ENCODE measurements around the gene MZT1.

Gene MZT1

DNA sequence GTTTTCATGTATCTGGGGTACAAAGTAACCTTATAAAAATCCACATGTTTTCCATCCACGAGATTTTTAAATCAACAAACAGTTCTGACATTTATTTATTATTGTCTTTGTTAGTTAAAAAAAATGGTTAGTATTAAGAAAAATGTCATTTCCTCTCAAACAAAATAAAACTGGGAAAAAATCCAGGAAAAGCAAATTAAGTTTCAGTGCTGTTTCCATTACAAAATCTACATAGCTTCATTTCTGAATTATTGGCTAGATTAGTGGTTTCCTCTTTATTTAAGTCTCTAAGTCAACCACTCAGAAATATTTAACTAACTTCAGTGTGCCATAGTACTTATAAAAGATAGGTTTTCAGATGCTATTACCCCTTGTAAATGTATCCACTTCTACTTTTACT is 49.1 kb downstream of the MZT1 start:
- no peak for DNase-seq

DNA sequence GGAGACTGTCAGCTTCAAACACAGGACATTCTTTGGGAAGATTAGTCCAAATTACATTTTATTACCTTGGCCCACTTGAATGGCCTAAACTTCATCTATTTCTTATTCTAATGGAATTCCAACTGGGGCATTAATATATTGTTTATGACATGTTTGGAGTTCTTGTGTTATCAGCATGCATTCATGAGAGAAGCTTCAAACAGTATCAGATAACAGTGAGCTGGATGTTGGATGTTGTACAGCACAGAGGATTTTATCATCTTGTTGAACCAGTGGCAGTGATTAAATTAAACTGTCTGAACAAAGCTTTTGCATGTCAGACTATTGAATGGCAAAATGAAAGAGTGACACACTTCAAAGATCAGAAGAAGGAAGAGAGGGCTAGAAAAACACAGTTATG is 50.0 kb downstream of the MZT1 start:
- DNase-seq = no peak

DNA sequence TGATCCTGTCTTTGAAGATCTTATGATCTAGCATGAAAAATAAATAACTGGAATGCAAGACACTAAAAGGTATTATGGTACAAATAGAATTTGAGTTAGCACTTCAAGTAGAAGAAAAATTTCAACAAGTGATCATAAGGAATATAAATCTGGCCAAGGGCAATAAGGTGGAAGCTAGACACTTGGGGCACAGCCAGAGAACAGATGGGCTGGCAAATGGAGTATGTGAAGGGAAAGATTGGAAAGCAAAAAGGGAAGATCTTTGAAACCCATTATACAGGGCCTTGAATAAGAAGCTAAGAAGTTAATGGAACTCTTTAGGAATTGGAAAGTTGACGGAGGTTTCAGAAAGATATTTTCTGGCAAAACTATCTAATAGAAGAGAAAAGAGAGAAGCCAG is 61.0 kb downstream of the MZT1 start:
- DNase-seq = no peak

DNA sequence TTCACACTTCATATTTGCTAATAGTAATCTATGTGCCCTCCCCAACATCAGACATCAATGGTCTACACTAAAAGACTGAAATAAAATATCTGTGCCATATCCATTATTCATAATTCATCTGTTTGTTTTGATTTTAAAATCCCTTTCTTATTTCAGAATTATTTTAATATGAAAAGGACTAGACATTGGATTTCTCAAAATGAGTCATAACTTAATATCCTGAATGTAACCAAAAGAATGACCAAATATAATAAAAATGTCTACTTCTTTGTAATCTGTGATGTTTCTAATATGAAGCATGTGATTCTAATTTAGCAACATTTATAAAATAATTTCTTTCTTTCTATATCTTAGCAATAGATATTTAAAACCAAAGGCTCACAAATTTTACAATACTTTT is 64.9 kb downstream of the MZT1 start:
- no peak for DNase-seq
